Prostate gland (tissue), 2 donors: ENCODE measurements around the gene GRAMD4. TPM values are rescaled to one million over a fixed set of nuclear protein-coding genes. Genes with fewer than 3 reads are reported as not detected.

ENCODE experiments used
- DNase-seq: peaks from one replicate; pipeline ENCODE4 v3.0.0-alpha.2; 2019; ENCODE audit warnings: low spot score
- H3K27ac ChIP-seq, 2 donors: fragments of 200-600 bp; sonication (generic); 2 replicates each; pipeline ENCODE4 v1.5.1; 2017 to 2019
- H3K27me3 ChIP-seq: fragments of 200-600 bp; sonication (generic); replicated peaks from 2 replicates; pipeline ENCODE4 v1.5.1; 2019; ENCODE audit not compliant: insufficient read depth
- H3K36me3 ChIP-seq, 2 donors: fragments of 200-600 bp; sonication (generic); 1 replicate in 1 of 2; 2 replicates in 1 of 2; pipeline versions ENCODE4 v1.5.1 to v1.8.1; 2017 to 2019
- H3K4me1 ChIP-seq: fragments of 200-600 bp; sonication (generic); replicated peaks from 2 replicates; pipeline ENCODE4 v1.5.1; 2019
- H3K4me3 ChIP-seq, 2 donors: fragments of 200-600 bp; sonication (generic); 2 replicates each; pipeline ENCODE4 v1.5.1; 2017 to 2019
- H3K9me3 ChIP-seq: fragments of 200-600 bp; sonication (generic); 2 replicates; pipeline ENCODE4 v1.5.1; 2017
- POLR2A ChIP-seq: fragments of 450-650 bp; IDR thresholded peaks from one replicate; pipeline ENCODE4 v1.6.1; 2016; ENCODE audit warnings: antibody characterized with exemption, mild to moderate bottlenecking
- POLR2AphosphoS5 ChIP-seq: sonication (generic); formaldehyde crosslinking; IDR thresholded peaks from one replicate; pipeline ENCODE4 v1.6.1; 2017; ENCODE audit warnings: antibody characterized with exemption
- WGBS: methylation state at CpG from one replicate; pipeline ENCODE4 v1.1.5; 2018; 5-methylcytosine and 5-hydroxymethylcytosine counted together
- intact Hi-C: fragments of 100-400 bp; cut with DNase I; formaldehyde crosslinking; loops from one replicate; pipeline ENCODE4 v1.14.2; 2022
- total RNA-seq, 2 donors: library from RNA; depleted of rRNA; stranded (reverse); fragments of >200 nt; gene quantifications; one replicate each; pipeline ENCODE4 v1.1.0, GENCODE V29; 2016
- TF ChIP-seq, protein P1 (sequence below), 4 experiments: fragments of 200-600 bp in 2 of 4; fragments of 450-650 bp in 2 of 4; sonication (generic) in 2 of 4; IDR thresholded peaks; 1 replicate in 3 of 4; 2 replicates in 1 of 4; pipeline ENCODE4 v1.5.1; 2016 to 2019; ENCODE audit warnings: antibody characterized with exemption in 4 of 4, mild to moderate bottlenecking in 2 of 4, moderate library complexity in 2 of 4

Gene GRAMD4
- total RNA-seq, 2 donors from 2014 or later, result 12.1 to 20.2 TPM

DNA sequence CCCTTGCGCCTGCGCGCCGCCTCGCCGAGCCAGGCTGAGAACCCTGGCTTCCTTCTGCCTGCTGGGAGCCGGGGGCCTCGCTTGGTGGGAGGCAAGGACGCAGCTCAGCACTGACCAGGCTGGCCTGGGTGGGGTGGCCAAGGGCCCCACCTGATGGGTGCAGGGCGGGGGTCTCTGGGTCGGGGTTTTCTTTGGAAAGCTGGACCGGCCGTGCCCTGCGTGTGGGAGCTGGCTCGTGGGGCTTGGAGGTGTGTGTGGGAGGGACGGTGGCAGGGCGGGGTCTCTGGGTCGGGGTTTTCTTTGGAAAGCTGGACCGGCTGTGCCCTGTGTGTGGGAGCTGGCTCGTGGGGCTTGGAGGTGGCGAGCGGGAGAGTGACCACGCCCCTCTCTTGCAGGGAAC is 6.2 kb downstream of the GRAMD4 start:
- Histone ChIP-seq H3K4me1 (no peaks in the 10 kb centered on the region), H3K36me3 (no peaks in the 10 kb centered on the region), H3K9me3 (no peaks in the 10 kb centered on the region), H3K4me3 (no peak overlapping the region), H3K27me3 (no peaks in the 10 kb centered on the region), H3K27ac (peak overlapping the region in 1 of 2 donors; percentile 57)
- no peak for TF ChIP-seq POLR2AphosphoS5
- 92% methylated on average over 23 of the region's 23 CpGs for WGBS
- no peak for DNase-seq
- intact Hi-C loops, result no loop called here

DNA sequence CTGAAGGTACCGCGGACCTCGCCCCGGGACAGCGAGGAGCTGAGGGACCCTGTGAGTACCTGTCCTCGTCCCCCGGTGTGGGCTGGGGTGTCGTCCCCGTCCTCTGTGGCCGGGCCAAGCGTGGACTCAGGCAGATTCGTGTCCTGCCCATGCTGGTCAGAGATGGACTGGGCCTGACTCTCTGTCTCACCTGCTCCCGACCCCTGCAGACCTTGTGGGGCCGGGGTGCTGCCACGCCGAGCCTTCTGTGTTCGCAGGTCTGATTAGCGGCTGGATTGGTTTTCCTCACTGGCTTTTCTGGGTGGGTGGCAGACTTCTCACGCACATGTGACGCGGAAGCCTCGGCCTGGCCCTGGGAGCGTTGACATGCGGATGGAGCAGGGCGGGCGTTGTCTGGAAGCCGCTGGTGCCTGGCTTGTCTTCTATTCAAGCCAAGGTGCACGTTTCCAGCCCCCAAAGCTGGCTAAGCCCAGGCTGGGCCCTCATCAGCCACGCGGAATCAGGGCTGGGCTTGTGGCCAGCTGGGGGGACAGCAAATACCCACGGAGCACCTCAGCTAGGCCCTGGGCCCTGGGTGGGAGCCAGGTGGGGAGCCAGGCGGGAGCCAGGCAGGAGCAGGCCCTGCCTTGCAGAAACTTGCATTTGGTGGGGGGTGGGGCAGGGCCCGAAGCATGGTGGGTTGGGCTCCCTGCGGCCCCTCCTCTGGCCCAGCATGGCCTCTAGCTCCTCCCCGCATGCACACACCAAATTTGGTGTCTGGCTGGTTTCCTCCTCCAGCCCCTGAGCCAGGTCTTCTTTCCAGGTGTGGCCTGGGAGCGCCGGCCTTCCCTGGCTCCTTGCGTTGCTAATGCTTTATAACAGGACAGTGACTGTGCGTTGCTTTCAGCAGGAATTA is 7.0 kb downstream of the GRAMD4 start:
- 62% methylated on average over 38 of the region's 39 CpGs for WGBS
- peak overlapping the region; percentile 37 to 57 for H3K27ac ChIP-seq
- H3K4me3 ChIP-seq, result no peak overlapping the region
- H3K36me3 ChIP-seq, result no peaks in the 10 kb centered on the region
- intact Hi-C loops, result no loop called here
- TF ChIP-seq, protein P1, sequence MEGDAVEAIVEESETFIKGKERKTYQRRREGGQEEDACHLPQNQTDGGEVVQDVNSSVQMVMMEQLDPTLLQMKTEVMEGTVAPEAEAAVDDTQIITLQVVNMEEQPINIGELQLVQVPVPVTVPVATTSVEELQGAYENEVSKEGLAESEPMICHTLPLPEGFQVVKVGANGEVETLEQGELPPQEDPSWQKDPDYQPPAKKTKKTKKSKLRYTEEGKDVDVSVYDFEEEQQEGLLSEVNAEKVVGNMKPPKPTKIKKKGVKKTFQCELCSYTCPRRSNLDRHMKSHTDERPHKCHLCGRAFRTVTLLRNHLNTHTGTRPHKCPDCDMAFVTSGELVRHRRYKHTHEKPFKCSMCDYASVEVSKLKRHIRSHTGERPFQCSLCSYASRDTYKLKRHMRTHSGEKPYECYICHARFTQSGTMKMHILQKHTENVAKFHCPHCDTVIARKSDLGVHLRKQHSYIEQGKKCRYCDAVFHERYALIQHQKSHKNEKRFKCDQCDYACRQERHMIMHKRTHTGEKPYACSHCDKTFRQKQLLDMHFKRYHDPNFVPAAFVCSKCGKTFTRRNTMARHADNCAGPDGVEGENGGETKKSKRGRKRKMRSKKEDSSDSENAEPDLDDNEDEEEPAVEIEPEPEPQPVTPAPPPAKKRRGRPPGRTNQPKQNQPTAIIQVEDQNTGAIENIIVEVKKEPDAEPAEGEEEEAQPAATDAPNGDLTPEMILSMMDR (IDR thresholded peaks at IDR 0.05), result no peak
- TF ChIP-seq POLR2AphosphoS5 (peak; percentile 70), POLR2A (peak; percentile 12)
- H3K27me3 ChIP-seq, result no peaks in the 10 kb centered on the region
- H3K4me1 ChIP-seq, result no peaks in the 10 kb centered on the region
- no peaks in the 10 kb centered on the region for H3K9me3 ChIP-seq
- DNase-seq, result peak; percentile 86

DNA sequence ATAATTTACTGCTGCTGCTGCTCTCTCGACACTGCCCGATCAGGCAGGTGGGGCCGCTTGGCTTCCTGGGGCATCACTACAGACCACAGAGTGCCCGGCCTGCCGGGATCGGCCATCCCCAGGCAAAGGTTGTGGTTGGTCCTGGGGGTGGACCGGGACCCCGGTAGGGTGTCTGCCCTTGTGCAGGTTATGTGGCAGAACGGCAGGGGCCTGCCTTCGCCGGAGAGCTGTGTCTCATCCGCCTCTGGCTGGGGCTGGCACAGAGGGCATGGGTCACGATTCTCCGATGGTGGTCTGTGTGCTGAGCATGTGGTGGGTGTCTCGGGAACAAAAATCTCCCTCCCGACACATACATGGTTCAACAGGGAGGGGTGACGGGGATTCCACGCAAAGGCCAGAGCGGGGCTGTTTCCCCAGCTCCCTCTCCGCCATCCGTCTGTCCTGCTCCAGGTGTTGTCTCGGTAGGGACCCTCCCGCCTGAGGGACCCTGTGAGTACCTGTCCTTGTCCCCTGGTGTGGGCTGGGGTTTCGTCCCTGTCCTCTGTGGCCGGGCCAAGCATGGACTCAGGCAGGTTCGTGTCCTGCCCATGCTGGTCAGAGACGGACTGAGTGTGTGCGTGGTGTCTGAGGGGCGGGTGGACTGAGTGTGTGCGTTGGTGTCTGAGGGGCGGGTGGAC is 7.8 kb downstream of the GRAMD4 start:
- intact Hi-C loops, result no loop called here
- Histone ChIP-seq H3K27ac (peak overlapping the region in 1 of 2 donors; percentile 42), H3K27me3 (no peaks in the 10 kb centered on the region), H3K9me3 (no peaks in the 10 kb centered on the region), H3K4me1 (no peaks in the 10 kb centered on the region), H3K4me3 (no peak overlapping the region), H3K36me3 (no peaks in the 10 kb centered on the region)
- no peak for DNase-seq
- TF ChIP-seq, protein P1 (IDR thresholded peaks at IDR 0.05), result no peak
- TF ChIP-seq POLR2AphosphoS5 (no peak), POLR2A (no peak)
- 86% methylated on average over 31 of the region's 31 CpGs for WGBS

DNA sequence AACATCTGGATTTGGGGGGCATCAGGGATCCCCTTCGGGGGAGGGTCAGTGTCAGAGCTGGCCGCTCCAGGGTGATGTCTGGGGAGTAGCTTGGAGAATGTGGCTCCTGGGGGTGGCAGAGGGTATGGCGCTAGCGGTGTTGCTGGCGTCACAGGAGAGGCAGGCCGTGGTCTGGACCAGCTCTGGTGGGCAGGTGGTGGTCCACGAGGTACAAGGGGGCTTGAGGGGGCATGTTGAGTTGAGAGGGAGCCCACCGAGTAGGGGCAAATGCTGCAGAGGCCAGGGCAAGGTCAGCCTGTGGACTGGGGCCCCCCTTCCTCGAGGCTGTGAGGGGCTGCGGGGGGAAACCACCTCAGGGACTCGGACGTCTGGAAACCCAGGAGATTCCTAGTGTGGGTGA is 8.6 kb downstream of the GRAMD4 start:
- DNase-seq, result no peak
- Histone ChIP-seq H3K27me3 (no peaks in the 10 kb centered on the region), H3K4me3 (no peak overlapping the region), H3K36me3 (no peaks in the 10 kb centered on the region), H3K4me1 (no peaks in the 10 kb centered on the region), H3K27ac (no peak overlapping the region), H3K9me3 (no peaks in the 10 kb centered on the region)
- no peak for TF ChIP-seq POLR2A
- TF ChIP-seq, protein P1 (IDR thresholded peaks at IDR 0.05), result no peak
- TF ChIP-seq POLR2AphosphoS5, result no peak
- WGBS, result 87% methylated on average over 12 of the region's 12 CpGs
- intact Hi-C loops, result no loop called here

DNA sequence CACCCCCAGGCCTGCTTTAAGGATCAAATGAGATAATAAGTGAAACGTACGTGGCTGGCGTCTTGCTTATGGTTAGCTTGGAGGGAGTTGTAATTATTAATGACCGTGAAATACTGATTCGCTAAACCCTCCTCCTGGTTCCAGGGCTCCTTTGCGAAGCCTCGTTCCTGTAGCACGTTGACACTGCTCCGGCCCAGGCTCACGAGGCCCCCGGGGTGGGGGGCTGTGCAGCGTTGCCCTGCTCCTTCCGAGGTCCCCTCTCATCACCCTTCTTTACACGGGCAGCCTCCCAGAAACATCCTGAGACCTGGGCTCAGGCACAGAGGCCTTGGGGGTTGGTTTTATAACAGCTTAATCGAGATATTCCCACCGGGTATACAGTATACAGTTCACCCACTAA is 9.1 kb downstream of the GRAMD4 start:
- H3K9me3 ChIP-seq, result no peaks in the 10 kb centered on the region
- H3K4me1 ChIP-seq, result no peaks in the 10 kb centered on the region
- intact Hi-C loops, result no loop called here
- no peak overlapping the region for H3K4me3 ChIP-seq
- TF ChIP-seq, protein P1 (IDR thresholded peaks at IDR 0.05), result no peak
- TF ChIP-seq POLR2AphosphoS5, result no peak
- TF ChIP-seq POLR2A, result no peak
- no peak overlapping the region for H3K27ac ChIP-seq
- H3K36me3 ChIP-seq, result no peaks in the 10 kb centered on the region
- 89% methylated on average over 16 of the region's 16 CpGs for WGBS
- H3K27me3 ChIP-seq, result no peaks in the 10 kb centered on the region
- DNase-seq, result no peak
